Esophagus muscularis mucosa (tissue), 4 donors: ENCODE data around the gene SHISA8. TPM values are rescaled to one million over a fixed set of nuclear protein-coding genes. Genes with fewer than 3 reads are reported as not detected.

Experiments used
- DNase-seq: peaks from one replicate; pipeline ENCODE4 v3.0.0-alpha.2; 2017; ENCODE audit errors: extremely low spot score
- H3K27ac ChIP-seq, 4 donors: fragments of 200-600 bp; sonication (generic); replicated peaks in 1 of 4; 1 replicate in 3 of 4; 2 replicates in 1 of 4; pipeline ENCODE4 v1.5.1; 2016 to 2019; ENCODE audit warnings: mild to moderate bottlenecking in 1 of 4
- H3K27me3 ChIP-seq, 4 donors: fragments of 200-600 bp; sonication (generic); one replicate each; pipeline versions ENCODE4 v1.5.1 to v1.6.0; 2016 to 2019
- H3K36me3 ChIP-seq, 4 donors: fragments of 200-600 bp; sonication (generic); one replicate each; pipeline ENCODE4 v1.5.1; 2016 to 2019
- H3K4me1 ChIP-seq, 4 donors: fragments of 200-600 bp; sonication (generic); one replicate each; pipeline ENCODE4 v1.5.1; 2016 to 2019
- H3K4me3 ChIP-seq, 4 donors: fragments of 200-600 bp; sonication (generic); 1 replicate in 2 of 4; 2 replicates in 2 of 4; pipeline ENCODE4 v1.5.1; 2016 to 2019; ENCODE audit warnings: mild to moderate bottlenecking in 4 of 4, moderate library complexity in 1 of 4
- H3K9me3 ChIP-seq, 4 donors: fragments of 200-600 bp; sonication (generic); 1 replicate in 3 of 4; 2 replicates in 1 of 4; pipeline ENCODE4 v1.5.1; 2016 to 2019
- CTCF ChIP-seq, 3 experiments: fragments of 200-600 bp in 2 of 3; fragments of 450-650 bp in 1 of 3; sonication (generic) in 2 of 3; IDR thresholded peaks; one replicate each; pipeline ENCODE4 v1.5.1; 2017 to 2019; ENCODE audit warnings: antibody characterized with exemption in 3 of 3, mild to moderate bottlenecking in 2 of 3, moderate library complexity in 1 of 3
- EP300 ChIP-seq: sonication (generic); formaldehyde crosslinking; IDR thresholded peaks from one replicate; pipeline ENCODE4 v1.6.1; 2017; ENCODE audit warnings: antibody characterized with exemption
- POLR2A ChIP-seq: fragments of 450-650 bp; IDR thresholded peaks from one replicate; pipeline ENCODE4 v1.6.1; 2017; ENCODE audit warnings: antibody characterized with exemption, moderate library complexity, mild to moderate bottlenecking, low read depth
- POLR2AphosphoS5 ChIP-seq, 2 donors: sonication (generic); formaldehyde crosslinking; IDR thresholded peaks; one replicate each; pipeline ENCODE4 v1.6.1; 2017; ENCODE audit warnings: antibody characterized with exemption in 2 of 2
- WGBS: methylation state at CpG from one replicate; pipeline ENCODE4 v1.1.5; 2018; 5-methylcytosine and 5-hydroxymethylcytosine counted together
- intact Hi-C: fragments of 100-400 bp; cut with DNase I; formaldehyde crosslinking; loops from one replicate; pipeline ENCODE4 v1.15.1; 2023
- total RNA-seq, 4 donors: library from RNA; depleted of rRNA; stranded (reverse); fragments of >200 nt; gene quantifications; one replicate each; pipeline versions ENCODE4 v1.1.0 to v1.2.1, GENCODE V29; 2016

Gene SHISA8
- total RNA-seq, 4 donors from 2014 or later: 0.83 TPM; not detected in 3

GRCh38 chr22:41910050-41911000 lies 4.5 kb downstream of the SHISA8 start:
- no peak for DNase-seq
- Histone ChIP-seq H3K27me3 (peaks cover 25 to 68% (median 50%) of the 10 kb centered on the region in 4 donors), H3K4me1 (peaks cover 18 to 44% (median 38%) of the 10 kb centered on the region in 4 donors), H3K27ac (no peak overlapping the region), H3K36me3 (peaks cover 8 to 23% (median 21%) of the 10 kb centered on the region in 4 donors), H3K4me3 (peak overlapping the region; percentile 43 to 56 (median 46)), H3K9me3 (no peaks in the 10 kb centered on the region)
- 3% methylated on average over 43 of the region's 112 CpGs for WGBS
- intact Hi-C loops: no loop called here
- TF ChIP-seq EP300 (no peak), POLR2AphosphoS5 (IDR thresholded peaks at IDR 0.05) (peak in 1 of 2 donors; percentile 38)

- Histone ChIP-seq H3K27me3 (peaks cover 17 to 60% (median 42%) of the 10 kb centered on the region in 4 donors), H3K4me1 (peaks cover 11 to 35% (median 29%) of the 10 kb centered on the region in 4 donors), H3K27ac (no peak overlapping the region), H3K36me3 (peaks cover 17 to 32% (median 29%) of the 10 kb centered on the region in 4 donors), H3K4me3 (peak overlapping the region; percentile 43 to 56 (median 46)), H3K9me3 (no peaks in the 10 kb centered on the region)
- 63% methylated on average over 13 of the region's 55 CpGs for WGBS
- TF ChIP-seq POLR2A: no peak
- no peak for TF ChIP-seq POLR2AphosphoS5 (IDR thresholded peaks at IDR 0.05)
- intact Hi-C loops: no loop called here
- DNase-seq: no peak
Observed at GRCh38 chr22:41909310-41910049, 5.4 kb downstream of the SHISA8 start.

DNA sequence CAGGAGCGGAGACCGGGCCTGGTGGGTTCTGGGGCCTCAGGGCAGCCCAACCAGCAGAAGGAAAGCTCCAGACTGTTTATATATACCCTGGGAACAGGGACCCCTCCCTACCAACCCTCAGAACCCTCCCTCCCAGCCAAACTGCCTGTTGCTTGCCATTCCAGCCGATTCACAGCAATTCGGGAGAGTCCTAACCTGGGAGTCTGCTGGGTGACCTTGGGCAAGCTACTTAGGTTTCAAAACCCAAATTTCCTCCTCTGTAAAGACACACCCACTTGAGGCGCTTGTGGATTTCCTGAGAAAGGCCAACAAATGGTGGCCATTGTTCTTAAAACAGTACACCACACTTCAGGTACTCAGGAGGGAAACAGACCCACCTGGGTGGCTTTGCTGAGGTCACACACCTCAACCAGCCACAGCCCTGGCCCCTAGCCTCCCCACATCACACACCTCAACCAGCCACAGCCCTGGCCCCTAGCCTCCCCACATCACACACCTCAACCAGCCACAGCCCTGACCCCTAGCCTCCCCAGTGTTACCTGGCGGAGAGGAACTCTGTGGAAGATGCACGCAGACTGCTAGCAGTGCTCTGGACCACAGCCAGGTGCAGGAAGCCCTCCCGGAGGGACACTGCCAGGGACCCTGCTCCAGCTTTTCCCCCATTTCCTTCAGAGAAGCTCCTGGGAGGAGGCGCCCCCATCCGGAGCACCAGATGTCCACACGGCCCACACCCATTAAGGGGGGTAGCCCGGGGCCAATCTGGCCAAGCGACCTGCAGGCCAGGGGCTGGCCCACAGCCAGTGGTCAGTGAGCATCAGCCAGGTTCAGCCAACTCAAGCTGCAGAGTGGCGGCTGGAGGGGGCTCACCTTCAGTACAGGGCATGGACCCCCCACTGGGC lies 6.2 kb downstream of the SHISA8 start:
- Histone ChIP-seq H3K27ac (no peak overlapping the region), H3K36me3 (peaks cover 19 to 40% (median 38%) of the 10 kb centered on the region in 4 donors), H3K27me3 (peaks cover 17 to 52% (median 36%) of the 10 kb centered on the region in 4 donors), H3K9me3 (no peaks in the 10 kb centered on the region), H3K4me1 (peaks cover 11 to 27% (median 22%) of the 10 kb centered on the region in 4 donors), H3K4me3 (no peak overlapping the region)
- DNase-seq: no peak
- intact Hi-C loops: no loop called here
- WGBS: 80% methylated on average over 6 of the region's 14 CpGs
- TF ChIP-seq POLR2AphosphoS5 (IDR thresholded peaks at IDR 0.05): no peak
- TF ChIP-seq EP300: no peak
- TF ChIP-seq POLR2A: no peak
- TF ChIP-seq CTCF (IDR thresholded peaks at IDR 0.05): no peak

DNA sequence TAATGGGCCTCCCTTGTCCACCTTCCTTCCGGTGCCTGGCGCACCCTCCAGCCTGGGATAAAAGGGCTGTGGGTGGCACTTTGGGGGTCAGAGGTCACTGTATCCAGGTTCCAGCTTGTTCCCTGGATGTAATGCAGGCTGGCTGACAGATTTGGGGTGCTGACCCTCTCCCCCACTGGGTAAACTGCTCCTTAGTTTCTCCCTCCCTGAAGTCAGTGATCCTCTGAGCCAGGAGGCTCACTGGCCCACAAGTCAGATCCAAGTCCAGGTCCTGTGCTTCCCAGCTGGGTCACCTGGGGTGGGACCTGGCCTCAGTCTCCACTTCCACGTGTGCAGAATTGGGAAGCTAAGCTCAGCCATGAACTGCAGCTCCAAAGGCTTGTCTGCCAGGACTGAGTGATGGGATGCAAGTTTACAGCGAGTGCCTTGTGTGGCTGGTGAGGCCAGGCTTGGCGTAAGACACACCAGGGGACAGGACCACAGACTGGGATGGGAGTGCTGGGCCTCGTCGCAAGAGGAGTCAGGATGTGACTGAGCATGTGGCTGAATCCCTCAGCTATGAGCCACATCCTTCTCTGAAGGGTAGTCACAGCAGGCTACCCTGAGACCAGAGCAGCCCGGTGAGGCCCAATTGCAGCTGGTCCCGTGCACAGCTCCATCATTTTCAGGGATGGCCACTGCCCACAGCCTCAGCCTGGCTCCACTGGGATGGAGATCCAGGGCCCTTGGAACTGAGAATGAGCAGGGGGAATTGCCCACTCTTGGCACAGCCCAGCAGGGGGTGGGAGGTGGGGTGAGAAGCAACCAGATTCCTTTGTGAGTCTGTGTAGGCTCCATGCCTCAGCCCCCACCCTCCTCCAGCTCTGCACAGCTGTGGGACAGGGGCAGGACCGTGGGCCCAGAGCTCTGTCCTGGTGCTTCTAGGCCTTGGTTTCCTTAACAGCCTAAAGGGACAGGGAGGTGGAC lies 7.2 kb downstream of the SHISA8 start:
- Histone ChIP-seq H3K4me1 (peaks cover 17 to 25% (median 22%) of the 10 kb centered on the region in 4 donors), H3K9me3 (no peaks in the 10 kb centered on the region), H3K27ac (no peak overlapping the region), H3K4me3 (no peak overlapping the region), H3K27me3 (peaks cover 13 to 42% (median 28%) of the 10 kb centered on the region in 4 donors), H3K36me3 (peaks cover 26 to 50% (median 47%) of the 10 kb centered on the region in 4 donors)
- no peak for DNase-seq
- intact Hi-C loops: no loop called here
- TF ChIP-seq POLR2A (no peak), EP300 (no peak), CTCF (IDR thresholded peaks at IDR 0.05) (no peak), POLR2AphosphoS5 (IDR thresholded peaks at IDR 0.05) (no peak)
- 91% methylated on average over 4 of the region's 10 CpGs for WGBS
